Colonic mucosa (tissue), 4 donors: Measurements from ENCODE around the gene LUZP2. TPM values are rescaled to one million over a fixed set of nuclear protein-coding genes. Genes with fewer than 3 reads are reported as not detected.

Experiments used
- DNase-seq: peaks from one replicate; pipeline ENCODE4 v3.0.0-alpha.2; 2020
- H3K27ac ChIP-seq: fragments of 200-600 bp; one replicate; pipeline ENCODE4 v1.8.0; 2021
- H3K27me3 ChIP-seq: fragments of 200-600 bp; one replicate; pipeline ENCODE4 v1.8.0; 2021
- H3K36me3 ChIP-seq: fragments of 200-600 bp; one replicate; pipeline ENCODE4 v1.8.0; 2021
- H3K4me1 ChIP-seq: fragments of 200-600 bp; one replicate; pipeline ENCODE4 v1.8.0; 2021; ENCODE audit warnings: mild to moderate bottlenecking
- H3K4me3 ChIP-seq: fragments of 200-600 bp; one replicate; pipeline ENCODE4 v1.8.0; 2021
- H3K9ac ChIP-seq, 2 donors: one replicate each; pipeline ENCODE4 v1.7.0; 2013; ENCODE audit warnings: control low read depth in 2 of 2, low read depth in 2 of 2, low read length in 2 of 2
- H3K9me3 ChIP-seq: fragments of 200-600 bp; one replicate; pipeline ENCODE4 v1.8.0; 2021
- intact Hi-C: fragments of 100-400 bp; cut with DNase I; formaldehyde crosslinking; loops from one replicate; pipeline ENCODE4 v1.14.1; 2022
- total RNA-seq, 2 donors: library from RNA; stranded (reverse); fragmentation: NEBNext Ultra II Directional in 1 of 2; extraction: Animal tissue kit (Norgen Biotek cat#: 25700) in 1 of 2; gene quantifications; one replicate each; pipeline ENCODE4 v1.2.1, GENCODE V29; 2021
- TF ChIP-seq, protein P1 (sequence below): fragments of 200-600 bp; IDR thresholded peaks from one replicate; pipeline ENCODE4 v1.8.0; 2022; ENCODE audit warnings: antibody characterized with exemption, mild to moderate bottlenecking
- donor health status: healthy.
- donor health status: DM: no; HTN: no; CAD: no.
- donor health status: DM: no; HTN: no; CAD: no.

Gene LUZP2
- total RNA-seq, 2 donors from 2014 or later: 0.57 to 1.3 TPM

DNA sequence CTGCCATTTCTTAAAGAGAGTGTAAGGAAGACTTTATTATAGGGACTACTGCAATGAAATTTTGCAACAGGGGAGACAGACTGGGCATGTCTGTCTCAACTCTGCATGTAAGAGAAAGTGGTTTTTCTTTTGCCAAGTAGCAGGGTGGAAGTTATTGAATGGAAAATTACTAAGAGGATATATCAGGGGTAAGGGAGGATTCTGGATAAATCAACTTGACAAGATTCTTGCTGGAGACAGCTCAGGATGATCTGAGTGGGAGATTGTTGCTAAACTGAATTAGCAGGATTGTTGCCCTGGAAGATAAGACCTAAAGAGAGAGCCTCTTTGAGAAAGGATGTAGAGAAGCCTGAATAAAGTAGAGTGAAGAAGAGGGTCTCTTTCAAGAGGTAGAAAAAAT is 145.8 kb downstream of the LUZP2 start:
- intact Hi-C loops: no loop called here
- no peak overlapping the region for H3K4me3 ChIP-seq
- no peaks in the 10 kb centered on the region for H3K36me3 ChIP-seq
- H3K9ac ChIP-seq: no peak overlapping the region
- TF ChIP-seq, protein P1, sequence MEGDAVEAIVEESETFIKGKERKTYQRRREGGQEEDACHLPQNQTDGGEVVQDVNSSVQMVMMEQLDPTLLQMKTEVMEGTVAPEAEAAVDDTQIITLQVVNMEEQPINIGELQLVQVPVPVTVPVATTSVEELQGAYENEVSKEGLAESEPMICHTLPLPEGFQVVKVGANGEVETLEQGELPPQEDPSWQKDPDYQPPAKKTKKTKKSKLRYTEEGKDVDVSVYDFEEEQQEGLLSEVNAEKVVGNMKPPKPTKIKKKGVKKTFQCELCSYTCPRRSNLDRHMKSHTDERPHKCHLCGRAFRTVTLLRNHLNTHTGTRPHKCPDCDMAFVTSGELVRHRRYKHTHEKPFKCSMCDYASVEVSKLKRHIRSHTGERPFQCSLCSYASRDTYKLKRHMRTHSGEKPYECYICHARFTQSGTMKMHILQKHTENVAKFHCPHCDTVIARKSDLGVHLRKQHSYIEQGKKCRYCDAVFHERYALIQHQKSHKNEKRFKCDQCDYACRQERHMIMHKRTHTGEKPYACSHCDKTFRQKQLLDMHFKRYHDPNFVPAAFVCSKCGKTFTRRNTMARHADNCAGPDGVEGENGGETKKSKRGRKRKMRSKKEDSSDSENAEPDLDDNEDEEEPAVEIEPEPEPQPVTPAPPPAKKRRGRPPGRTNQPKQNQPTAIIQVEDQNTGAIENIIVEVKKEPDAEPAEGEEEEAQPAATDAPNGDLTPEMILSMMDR: no peak
- no peaks in the 10 kb centered on the region for H3K9me3 ChIP-seq
- H3K27ac ChIP-seq: no peak overlapping the region
- no peaks in the 10 kb centered on the region for H3K4me1 ChIP-seq
- no peaks in the 10 kb centered on the region for H3K27me3 ChIP-seq
- DNase-seq: no peak

DNA sequence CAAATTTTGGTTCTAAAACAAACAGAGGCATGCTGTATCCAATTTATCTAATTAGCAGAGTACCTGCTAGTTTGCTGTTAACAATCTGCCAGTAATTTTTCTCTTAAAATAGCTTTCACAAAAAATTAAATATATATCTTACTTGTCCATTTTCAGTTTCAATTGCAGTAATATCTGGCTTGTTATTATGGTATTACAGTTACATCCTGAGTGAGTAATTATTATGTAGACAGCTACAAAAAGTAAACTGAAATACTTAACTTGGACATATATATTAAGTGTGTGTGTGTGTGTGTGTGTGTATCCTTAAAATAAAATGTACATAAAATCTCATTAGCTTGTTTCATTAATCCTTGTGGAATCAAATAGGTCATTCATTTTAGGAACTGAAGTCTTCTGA is 148.7 kb downstream of the LUZP2 start:
- Histone ChIP-seq H3K9me3 (no peaks in the 10 kb centered on the region), H3K27ac (no peak overlapping the region), H3K4me3 (no peak overlapping the region), H3K9ac (no peak overlapping the region), H3K36me3 (no peaks in the 10 kb centered on the region), H3K27me3 (no peaks in the 10 kb centered on the region), H3K4me1 (no peaks in the 10 kb centered on the region)
- TF ChIP-seq, protein P1: no peak
- intact Hi-C loops: no loop called here
- DNase-seq: no peak

- intact Hi-C loops: no loop called here
- H3K9me3 ChIP-seq: no peaks in the 10 kb centered on the region
- no peak overlapping the region for H3K27ac ChIP-seq
- H3K9ac ChIP-seq: no peak overlapping the region
- H3K4me3 ChIP-seq: no peak overlapping the region
- no peak for DNase-seq
- TF ChIP-seq, protein P1: no peak
- H3K4me1 ChIP-seq: no peaks in the 10 kb centered on the region
- H3K36me3 ChIP-seq: no peaks in the 10 kb centered on the region
- H3K27me3 ChIP-seq: no peaks in the 10 kb centered on the region
Measured at GRCh38 chr11:24651873-24652272, 155.0 kb downstream of the LUZP2 start.

DNA sequence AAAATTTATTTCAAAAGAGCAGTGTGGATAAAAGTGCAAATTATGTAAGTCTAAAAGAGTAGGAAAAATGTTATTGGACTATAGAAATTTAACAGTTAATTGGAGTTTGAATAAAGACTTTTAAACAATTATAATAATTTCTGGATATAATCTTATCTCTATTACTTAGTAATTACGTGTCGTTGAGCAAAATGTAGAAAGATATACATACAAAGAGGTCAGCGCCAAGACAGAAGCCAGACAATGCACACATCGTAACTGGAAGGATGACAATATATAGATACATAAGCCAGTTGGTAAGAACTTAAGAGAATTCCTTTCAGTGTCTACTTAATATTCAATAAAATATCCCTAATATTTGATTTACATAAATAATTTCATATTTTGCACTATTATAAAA is 157.0 kb downstream of the LUZP2 start:
- H3K4me1 ChIP-seq: no peaks in the 10 kb centered on the region
- no peak for DNase-seq
- no peaks in the 10 kb centered on the region for H3K36me3 ChIP-seq
- H3K9me3 ChIP-seq: no peaks in the 10 kb centered on the region
- no peak overlapping the region for H3K4me3 ChIP-seq
- intact Hi-C loops: no loop called here
- TF ChIP-seq, protein P1: no peak
- H3K9ac ChIP-seq: no peak overlapping the region
- no peaks in the 10 kb centered on the region for H3K27me3 ChIP-seq
- no peak overlapping the region for H3K27ac ChIP-seq

DNA sequence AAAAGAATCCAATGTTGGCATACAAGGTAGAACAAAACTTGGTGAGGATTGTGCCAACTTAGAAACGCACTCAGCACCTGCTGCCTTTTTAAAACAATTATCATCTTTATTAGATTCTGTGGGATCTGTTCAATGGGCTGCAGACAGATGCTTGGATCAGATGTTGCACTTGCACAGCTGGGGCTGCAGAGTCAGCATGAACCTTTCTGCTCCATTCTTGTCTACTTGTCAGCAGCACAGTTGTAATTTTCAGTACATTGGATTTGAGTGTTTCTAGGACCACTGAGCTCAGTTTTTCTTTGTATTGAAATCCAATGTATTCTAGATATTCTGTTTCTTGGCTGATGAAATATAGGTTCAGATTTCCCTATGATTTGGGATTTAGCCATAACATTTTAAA is 164.5 kb downstream of the LUZP2 start:
- Histone ChIP-seq H3K9ac (no peak overlapping the region), H3K27me3 (no peaks in the 10 kb centered on the region), H3K4me3 (no peak overlapping the region), H3K36me3 (no peaks in the 10 kb centered on the region), H3K4me1 (no peaks in the 10 kb centered on the region), H3K9me3 (no peaks in the 10 kb centered on the region), H3K27ac (no peak overlapping the region)
- TF ChIP-seq, protein P1: no peak
- no peak for DNase-seq
- intact Hi-C loops: no loop called here

GRCh38 chr11:24664399-24664798 is 167.5 kb downstream of the LUZP2 start:
- Histone ChIP-seq H3K36me3 (no peaks in the 10 kb centered on the region), H3K9me3 (no peaks in the 10 kb centered on the region), H3K4me3 (no peak overlapping the region), H3K4me1 (no peaks in the 10 kb centered on the region), H3K27me3 (no peaks in the 10 kb centered on the region), H3K27ac (no peak overlapping the region), H3K9ac (no peak overlapping the region)
- intact Hi-C loops: no loop called here
- DNase-seq: no peak
- TF ChIP-seq, protein P1: no peak
